Pancreas (tissue), 10 donors: ENCODE measurements around the gene TMPRSS4. TPM values are rescaled to one million over a fixed set of nuclear protein-coding genes. Genes with fewer than 3 reads are reported as not detected.

Experiments
- ATAC-seq, 4 donors: fragments of 200-7000 bp; cut with Tn5 transposase; one replicate each; pipeline versions ENCODE4 v1.8.0 to v1.9.1; 2020; ENCODE audit warnings: mild to moderate bottlenecking in 4 of 4, moderate library complexity in 4 of 4
- DNase-seq, 6 donors: peaks; one replicate each; pipeline ENCODE4 v3.0.0-alpha.2; 2020
- FAIRE-seq: peaks from 2 replicates; lab custom pipeline; 2012; peaks lifted over from hg19 to GRCh38; lab: Jason Lieb, UNC
- H3K27ac ChIP-seq, 4 donors: fragments of 200-600 bp; sonication (generic); 1 replicate in 3 of 4; 2 replicates in 1 of 4; pipeline versions ENCODE4 v1.5.0 to v1.8.0; 2020
- H3K27me3 ChIP-seq, 4 donors: fragments of 200-600 bp; one replicate each; pipeline ENCODE4 v1.8.0; 2021
- H3K36me3 ChIP-seq, 3 donors: fragments of 200-600 bp; sonication (generic) in 1 of 3; one replicate each; pipeline versions ENCODE4 v1.5.0 to v1.8.0; 2020 to 2021
- H3K4me1 ChIP-seq, 3 donors: fragments of 200-600 bp; one replicate each; pipeline ENCODE4 v1.8.0; 2021
- H3K4me3 ChIP-seq, 4 donors: fragments of 200-600 bp; sonication (generic) in 2 of 4; one replicate each; pipeline versions ENCODE4 v1.5.0 to v1.8.0; 2020 to 2021
- H3K9me3 ChIP-seq, 4 donors: fragments of 200-600 bp; one replicate each; pipeline ENCODE4 v1.8.0; 2021
- WGBS, 2 donors: extraction: QIAGEN DNeasy Blood & Tissue Kit; methylation state at CpG; one replicate each; pipeline ENCODE4 v1.1.7; 2013; 5-methylcytosine and 5-hydroxymethylcytosine counted together
- intact Hi-C, 3 donors: fragments of 100-400 bp; cut with DNase I; formaldehyde crosslinking; loops; one replicate each; pipeline versions ENCODE4 v1.11.1 to v1.14.2; 2022
- polyA plus RNA-seq, 2 donors: library from polyadenylated mRNA; stranded (reverse); fragments of 200-250 nt; gene quantifications; one replicate each; pipeline ENCODE4 v1.2.3, GENCODE V29; 2013
- total RNA-seq, 6 donors: library from RNA; stranded (reverse); fragmentation: NEBNext Ultra II Directional in 4 of 6; extraction: Animal tissue kit (Norgen Biotek cat#: 25700) in 4 of 6; gene quantifications; one replicate each; pipeline versions ENCODE4 v1.2.1 to v1.2.4, GENCODE V29; 2021 to 2023
- TF ChIP-seq, protein P1 (sequence below), 4 donors: fragments of 200-600 bp; sonication (generic) in 3 of 4; IDR thresholded peaks; one replicate each; pipeline versions ENCODE4 v1.5.0 to v1.8.0; 2021; ENCODE audit warnings: antibody characterized with exemption in 4 of 4
- donor health status: healthy with polysubstance abuse.
- donor health status: DM: no; HTN: no; CAD: no; lungs with moderate emphysema.
- donor health status: DM: no; HTN: no; CAD: no.
- donor health status: control.
- donor health status: control.
- donor health status: Bipolar disorder and iron deficiency.
- donor health status: DM: yes; HTN: yes; CAD: no.
- donor health status: DM: no; HTN: no; CAD: no.
- donor health status: DM: no; HTN: no; CAD: no.
- donor health status: DM: yes; HTN: yes; CAD: no.

TMPRSS4 gene
- total and polyA plus RNA-seq, 8 donors: 0.15 to 2.2 (median 0.41) TPM; not detected in 3

DNA sequence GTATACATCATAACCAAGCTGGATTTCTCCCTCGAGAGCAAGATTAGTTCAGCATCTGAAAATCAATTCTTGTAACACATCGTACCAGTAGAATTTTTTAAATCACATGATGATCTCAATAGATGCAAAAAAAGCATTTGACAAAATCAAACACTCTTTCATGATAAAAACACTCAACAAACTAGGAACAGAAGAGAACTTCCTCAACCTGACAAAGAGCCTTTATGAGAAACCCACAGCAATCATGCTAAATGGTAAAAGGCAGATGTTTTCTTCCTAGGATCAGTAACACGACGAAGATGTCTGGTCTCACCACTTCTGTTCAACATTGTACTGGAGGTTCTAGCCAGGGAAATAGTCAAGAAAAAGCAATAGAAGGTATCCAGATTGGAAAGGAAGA lies 34.1 kb upstream of the TMPRSS4 start:
- H3K4me1 ChIP-seq: peaks cover 0 to 6% (median 0%) of the 10 kb centered on the region in 3 donors
- no peaks in the 10 kb centered on the region for H3K9me3 ChIP-seq
- H3K27me3 ChIP-seq: no peaks in the 10 kb centered on the region
- FAIRE-seq: no peak
- WGBS, 2 donors: 47 to 48% methylated on average over 4 of the region's 4 CpGs
- no peak overlapping the region for H3K27ac ChIP-seq
- H3K4me3 ChIP-seq: no peak overlapping the region
- no peak for ATAC-seq
- intact Hi-C loops: no loop called here
- no peaks in the 10 kb centered on the region for H3K36me3 ChIP-seq
- no peak for DNase-seq
- TF ChIP-seq, protein P1, sequence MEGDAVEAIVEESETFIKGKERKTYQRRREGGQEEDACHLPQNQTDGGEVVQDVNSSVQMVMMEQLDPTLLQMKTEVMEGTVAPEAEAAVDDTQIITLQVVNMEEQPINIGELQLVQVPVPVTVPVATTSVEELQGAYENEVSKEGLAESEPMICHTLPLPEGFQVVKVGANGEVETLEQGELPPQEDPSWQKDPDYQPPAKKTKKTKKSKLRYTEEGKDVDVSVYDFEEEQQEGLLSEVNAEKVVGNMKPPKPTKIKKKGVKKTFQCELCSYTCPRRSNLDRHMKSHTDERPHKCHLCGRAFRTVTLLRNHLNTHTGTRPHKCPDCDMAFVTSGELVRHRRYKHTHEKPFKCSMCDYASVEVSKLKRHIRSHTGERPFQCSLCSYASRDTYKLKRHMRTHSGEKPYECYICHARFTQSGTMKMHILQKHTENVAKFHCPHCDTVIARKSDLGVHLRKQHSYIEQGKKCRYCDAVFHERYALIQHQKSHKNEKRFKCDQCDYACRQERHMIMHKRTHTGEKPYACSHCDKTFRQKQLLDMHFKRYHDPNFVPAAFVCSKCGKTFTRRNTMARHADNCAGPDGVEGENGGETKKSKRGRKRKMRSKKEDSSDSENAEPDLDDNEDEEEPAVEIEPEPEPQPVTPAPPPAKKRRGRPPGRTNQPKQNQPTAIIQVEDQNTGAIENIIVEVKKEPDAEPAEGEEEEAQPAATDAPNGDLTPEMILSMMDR (IDR thresholded peaks at IDR 0.05): no peak

DNA sequence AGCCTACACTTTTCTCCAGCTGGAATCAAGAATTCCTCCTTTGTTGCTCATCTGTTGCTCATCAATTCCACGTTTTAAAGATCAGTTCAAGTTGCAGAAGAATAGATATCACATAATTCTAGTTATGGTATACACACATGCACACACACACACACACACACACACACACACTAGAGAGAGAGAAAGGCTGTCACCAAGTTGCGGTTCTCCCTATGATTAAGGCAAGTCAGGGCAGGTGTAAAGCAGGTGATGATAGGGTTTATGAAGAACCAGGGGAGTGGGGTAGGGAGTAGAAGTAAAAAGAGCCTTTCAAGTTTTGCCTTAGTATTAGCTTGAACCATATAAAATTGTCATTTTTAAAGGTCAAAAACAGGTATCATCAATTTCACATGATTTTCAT lies 31.7 kb upstream of the TMPRSS4 start:
- TF ChIP-seq, protein P1 (IDR thresholded peaks at IDR 0.05): no peak
- FAIRE-seq (no peak), ATAC-seq (no peak), DNase-seq (no peak)
- 53 to 57% methylated on average over 2 of the region's 2 CpGs for WGBS, 2 donors
- H3K4me1 ChIP-seq: peaks cover 0 to 6% (median 0%) of the 10 kb centered on the region in 3 donors
- H3K4me3 ChIP-seq: no peak overlapping the region
- H3K36me3 ChIP-seq: no peaks in the 10 kb centered on the region
- intact Hi-C loops: no loop called here
- no peaks in the 10 kb centered on the region for H3K9me3 ChIP-seq
- no peak overlapping the region for H3K27ac ChIP-seq
- H3K27me3 ChIP-seq: no peaks in the 10 kb centered on the region

DNA sequence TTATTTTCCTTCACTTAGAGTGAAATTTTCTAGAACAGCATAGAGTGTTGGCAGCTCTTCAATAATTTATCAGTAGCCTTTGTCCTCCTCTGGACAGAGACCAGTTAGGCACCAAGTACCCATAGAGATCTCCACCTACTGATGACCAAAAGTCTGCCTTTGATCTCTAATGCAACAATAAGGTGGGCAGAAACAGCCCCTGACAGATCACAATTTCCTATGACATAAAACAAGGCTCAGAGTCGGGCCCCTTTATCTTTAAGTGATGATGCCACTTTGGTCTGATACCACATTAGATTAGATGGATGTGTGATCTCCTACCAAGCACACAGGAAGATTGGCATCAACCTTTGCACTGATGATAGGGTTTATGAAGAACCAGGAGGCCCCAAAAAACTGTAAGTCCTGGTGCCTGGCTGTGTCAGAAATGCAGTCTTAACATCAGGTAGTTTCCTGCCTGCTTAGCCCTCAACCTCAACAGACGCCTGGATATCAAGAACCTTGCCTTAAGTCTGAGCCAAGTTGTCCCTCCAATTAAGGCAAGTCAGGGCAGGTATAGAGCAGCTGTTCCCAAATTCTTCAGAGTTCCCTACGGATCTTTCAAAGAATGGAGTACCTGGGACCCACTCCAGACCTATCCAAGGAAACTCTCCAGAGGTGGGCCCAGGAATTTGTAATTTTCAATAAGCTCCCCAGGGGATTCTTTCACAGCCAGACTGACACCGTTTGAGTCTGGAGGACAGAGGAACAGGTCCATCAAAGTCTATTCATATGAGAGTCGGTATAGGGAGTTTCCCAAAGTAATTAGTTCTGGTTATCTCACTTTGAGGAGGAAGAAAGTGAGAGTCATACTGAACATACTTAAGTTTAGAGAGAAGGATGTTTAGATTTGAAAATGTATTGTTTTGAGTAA lies 30.6 kb upstream of the TMPRSS4 start:
- no peak overlapping the region for H3K4me3 ChIP-seq
- H3K27me3 ChIP-seq: no peaks in the 10 kb centered on the region
- no peak overlapping the region for H3K27ac ChIP-seq
- ATAC-seq (no peak), DNase-seq (no peak), FAIRE-seq (no peak)
- 63 to 64% methylated on average over 5 of the region's 5 CpGs for WGBS, 2 donors
- intact Hi-C loops: no loop called here
- H3K4me1 ChIP-seq: peaks cover 0 to 6% (median 0%) of the 10 kb centered on the region in 3 donors
- H3K36me3 ChIP-seq: no peaks in the 10 kb centered on the region
- H3K9me3 ChIP-seq: no peaks in the 10 kb centered on the region
- TF ChIP-seq, protein P1 (IDR thresholded peaks at IDR 0.05): no peak

DNA sequence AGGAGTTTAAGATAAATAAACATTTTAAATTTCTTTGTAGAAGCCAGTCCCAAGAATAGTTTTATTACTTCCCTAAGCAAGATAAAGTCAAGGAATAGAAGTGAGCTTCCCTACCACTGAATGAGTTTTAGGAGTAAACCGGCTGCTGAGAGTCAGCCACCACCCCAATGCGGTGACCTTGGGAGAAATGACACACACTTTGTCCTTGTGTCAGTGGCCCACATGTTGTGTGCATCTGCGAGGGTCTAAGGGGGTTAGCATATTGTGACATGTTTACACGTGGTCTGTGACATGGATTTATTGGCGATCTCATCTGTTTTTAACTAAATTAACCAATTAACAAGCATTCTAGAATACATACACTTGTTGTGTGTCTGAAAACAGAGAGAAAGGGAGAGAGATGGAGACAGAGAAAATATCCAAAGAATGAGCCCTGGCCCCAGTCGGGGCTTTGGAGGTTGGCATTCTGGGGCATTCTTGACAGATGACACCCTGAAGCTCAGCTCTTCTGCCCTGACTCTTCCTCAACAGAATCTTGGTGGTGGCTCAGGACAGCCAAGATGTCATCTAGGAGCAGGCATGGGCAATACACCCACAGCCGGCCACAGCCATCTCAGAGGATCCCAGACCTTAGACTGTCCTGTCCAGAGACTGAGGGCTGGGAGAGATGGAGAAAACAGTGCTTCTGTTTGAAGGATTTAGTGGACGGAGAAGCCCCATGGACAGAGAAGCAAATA lies 29.7 kb upstream of the TMPRSS4 start:
- WGBS, 2 donors: 73 to 83% methylated on average over 8 of the region's 8 CpGs
- FAIRE-seq: no peak
- ATAC-seq: no peak
- Histone ChIP-seq H3K4me1 (peaks cover 0 to 6% (median 0%) of the 10 kb centered on the region in 3 donors), H3K36me3 (no peaks in the 10 kb centered on the region), H3K27ac (no peak overlapping the region), H3K9me3 (no peaks in the 10 kb centered on the region), H3K27me3 (no peaks in the 10 kb centered on the region), H3K4me3 (no peak overlapping the region)
- TF ChIP-seq, protein P1 (IDR thresholded peaks at IDR 0.05): no peak
- no peak for DNase-seq
- intact Hi-C loops: no loop called here
